Body of pancreas (tissue), 4 donors: ENCODE data around the gene P2RY6. TPM values are rescaled to one million over a fixed set of nuclear protein-coding genes. Genes with fewer than 3 reads are reported as not detected.

Experiments used
- ATAC-seq: fragments of 150-250 bp; one replicate; pipeline ENCODE4 v1.9.1; 2016
- DNase-seq, 4 donors: peaks; one replicate each; pipeline ENCODE4 v3.0.0-alpha.2; 2019
- H3K27ac ChIP-seq, 4 donors: fragments of 200-600 bp; sonication (generic); 1 replicate in 3 of 4; 2 replicates in 1 of 4; pipeline versions ENCODE4 v1.5.1 to v1.6.1; 2016 to 2019; ENCODE audit warnings: mild to moderate bottlenecking in 1 of 4, mixed read lengths in 1 of 4, moderate library complexity in 1 of 4
- H3K27me3 ChIP-seq, 2 donors: fragments of 200-600 bp; sonication (generic); one replicate each; pipeline ENCODE4 v1.6.0; 2016; ENCODE audit warnings: mild to moderate bottlenecking in 1 of 2
- H3K36me3 ChIP-seq, 2 donors: fragments of 200-600 bp; sonication (generic); replicated peaks in 1 of 2; 2 replicates each; pipeline ENCODE4 v1.5.1; 2016; ENCODE audit warnings: low read depth in 2 of 2; ENCODE audit not compliant: insufficient read depth in 1 of 2
- H3K4me1 ChIP-seq: fragments of 200-600 bp; sonication (generic); one replicate; pipeline ENCODE4 v1.6.0; 2016
- H3K4me3 ChIP-seq, 2 donors: fragments of 200-600 bp; sonication (generic); 1 replicate in 1 of 2; 2 replicates in 1 of 2; pipeline ENCODE4 v1.5.1; 2016 to 2019
- H3K9me3 ChIP-seq, 3 donors: fragments of 200-600 bp; sonication (generic); 1 replicate in 2 of 3; 2 replicates in 1 of 3; pipeline ENCODE4 v1.5.1; 2016
- CTCF ChIP-seq, 7 experiments: fragments of 450-650 bp in 4 of 7; fragments of 200-600 bp in 3 of 7; sonication (generic) in 3 of 7; IDR thresholded peaks; one replicate each; pipeline ENCODE4 v1.5.1; 2016 to 2019; ENCODE audit warnings: antibody characterized with exemption in 7 of 7
- POLR2A ChIP-seq, 3 donors: fragments of 450-650 bp; IDR thresholded peaks; one replicate each; pipeline ENCODE4 v1.6.1; 2016; ENCODE audit warnings: antibody characterized with exemption in 3 of 3, mild to moderate bottlenecking in 2 of 3
- WGBS, 2 donors: methylation state at CpG; one replicate each; pipeline ENCODE4 v1.1.5; 2017; 5-methylcytosine and 5-hydroxymethylcytosine counted together
- intact Hi-C: fragments of 100-400 bp; cut with DNase I; formaldehyde crosslinking; loops from one replicate; pipeline ENCODE4 v1.15.1; 2023
- total RNA-seq, 2 donors: library from RNA; depleted of rRNA; stranded (reverse); fragments of >200 nt; gene quantifications; one replicate each; pipeline ENCODE4 v1.1.0, GENCODE V29; 2016

The P2RY6 gene
- total RNA-seq, 2 donors from 2014 or later = not detected

- no peaks in the 10 kb centered on the region for H3K36me3 ChIP-seq
- DNase-seq (no peak), ATAC-seq (no peak)
- no peak overlapping the region for H3K4me3 ChIP-seq
- 61 to 69% methylated on average over 6 to 7 of the region's 7 CpGs for WGBS, 2 donors
- intact Hi-C loops = no loop called here
- no peaks in the 10 kb centered on the region for H3K9me3 ChIP-seq
- H3K27me3 ChIP-seq = no peaks in the 10 kb centered on the region
- peak overlapping the region in 1 of 4 donors; percentile 85 for H3K27ac ChIP-seq
- H3K4me1 ChIP-seq = peaks cover 28% of the 10 kb centered on the region
- TF ChIP-seq CTCF (IDR thresholded peaks at IDR 0.05) (no peak), POLR2A (IDR thresholded peaks at IDR 0.05) (no peak)
Observed at GRCh38 chr11:73306069-73306841, 34.1 kb downstream of the P2RY6 start.

GRCh38 chr11:73306977-73307322 lies 34.8 kb downstream of the P2RY6 start:
- peak overlapping the region in 3 of 4 donors; percentile 74 to 96 (median 85) for H3K27ac ChIP-seq
- no peaks in the 10 kb centered on the region for H3K9me3 ChIP-seq
- ATAC-seq = peak; percentile 1
- peaks cover 34% of the 10 kb centered on the region for H3K4me1 ChIP-seq
- no peak overlapping the region for H3K4me3 ChIP-seq
- 11 to 16% methylated on average over 18 of the region's 18 CpGs for WGBS, 2 donors
- TF ChIP-seq POLR2A (IDR thresholded peaks at IDR 0.05) (peak in 1 of 3 donors; percentile 6), CTCF (IDR thresholded peaks at IDR 0.05) (no peak)
- H3K27me3 ChIP-seq = no peaks in the 10 kb centered on the region
- H3K36me3 ChIP-seq = no peaks in the 10 kb centered on the region
- peak in 1 of 4 donors; percentile 42 for DNase-seq
- intact Hi-C loops = no loop called here

GRCh38 chr11:73307323-73308002 lies 35.3 kb downstream of the P2RY6 start:
- H3K9me3 ChIP-seq = no peaks in the 10 kb centered on the region
- peak overlapping the region; percentile 71 to 96 (median 90) for H3K27ac ChIP-seq
- TF ChIP-seq POLR2A (IDR thresholded peaks at IDR 0.05) (peak; percentile 38 to 76 (median 63)), CTCF (IDR thresholded peaks at IDR 0.05) (peak; percentile 77 to 97 (median 95))
- H3K4me1 ChIP-seq = peaks cover 39% of the 10 kb centered on the region
- intact Hi-C loops = no loop called here
- H3K27me3 ChIP-seq = no peaks in the 10 kb centered on the region
- 0% methylated on average over 24 to 53 of the region's 56 CpGs for WGBS, 2 donors
- peak; percentile 96 to 99 (median 98) for DNase-seq
- H3K36me3 ChIP-seq = no peaks in the 10 kb centered on the region
- H3K4me3 ChIP-seq = peak overlapping the region; percentile 37 to 45
- ATAC-seq = peak; percentile 73

- Histone ChIP-seq H3K36me3 (no peaks in the 10 kb centered on the region), H3K4me1 (peaks cover 47% of the 10 kb centered on the region)
Observed at GRCh38 chr11:73308003-73308960, 36.1 kb downstream of the P2RY6 start, which contains the start of gene ARHGEF17. Gene ARHGEF17, plus strand, starts transcription at chr11:73308276. Its CDS starts 363 bp downstream, at chr11:73308639.

More at GRCh38 chr11:73308003-73308960, 36.1 kb downstream of the P2RY6 start, which contains the start of gene ARHGEF17:
- Histone ChIP-seq H3K27me3 (no peaks in the 10 kb centered on the region), H3K9me3 (no peaks in the 10 kb centered on the region), H3K27ac (peak within 1 kb of the TSS; percentile 71 to 96 (median 90)), H3K4me3 (peak within 1 kb of the TSS; percentile 37 to 45)
- 0% methylated on average over 6 to 67 of the region's 105 CpGs for WGBS, 2 donors
- DNase-seq (peak; percentile 55 to 71 (median 64)), ATAC-seq (peak; percentile 36)
- peak in 2 of 3 donors; percentile 26 to 35 for TF ChIP-seq POLR2A (IDR thresholded peaks at IDR 0.05)
- TF ChIP-seq CTCF (IDR thresholded peaks at IDR 0.05) = no peak
- intact Hi-C loops = no loop called here
